ENCODE results near the gene PRKAG2.

DNA sequence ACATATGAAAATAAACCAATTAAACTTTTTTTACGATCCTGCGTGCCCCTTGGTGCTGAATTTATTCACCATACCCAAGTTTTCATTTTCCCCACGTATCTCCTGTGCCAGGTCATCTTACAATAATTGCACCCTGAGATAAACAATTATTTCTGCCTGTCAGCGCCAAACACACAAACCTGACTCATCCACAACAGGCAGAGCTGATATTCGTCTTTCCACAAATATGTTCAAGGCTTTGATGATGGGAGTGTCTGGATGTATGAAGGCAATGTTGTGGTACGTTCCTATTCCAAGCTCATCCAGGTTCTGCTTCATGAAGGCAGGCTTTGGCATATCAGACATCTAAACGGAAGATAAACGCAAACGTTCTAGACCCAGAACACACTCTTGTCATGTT is 311.4 kb downstream of the PRKAG2 start:
- TF ChIP-seq, protein P1, sequence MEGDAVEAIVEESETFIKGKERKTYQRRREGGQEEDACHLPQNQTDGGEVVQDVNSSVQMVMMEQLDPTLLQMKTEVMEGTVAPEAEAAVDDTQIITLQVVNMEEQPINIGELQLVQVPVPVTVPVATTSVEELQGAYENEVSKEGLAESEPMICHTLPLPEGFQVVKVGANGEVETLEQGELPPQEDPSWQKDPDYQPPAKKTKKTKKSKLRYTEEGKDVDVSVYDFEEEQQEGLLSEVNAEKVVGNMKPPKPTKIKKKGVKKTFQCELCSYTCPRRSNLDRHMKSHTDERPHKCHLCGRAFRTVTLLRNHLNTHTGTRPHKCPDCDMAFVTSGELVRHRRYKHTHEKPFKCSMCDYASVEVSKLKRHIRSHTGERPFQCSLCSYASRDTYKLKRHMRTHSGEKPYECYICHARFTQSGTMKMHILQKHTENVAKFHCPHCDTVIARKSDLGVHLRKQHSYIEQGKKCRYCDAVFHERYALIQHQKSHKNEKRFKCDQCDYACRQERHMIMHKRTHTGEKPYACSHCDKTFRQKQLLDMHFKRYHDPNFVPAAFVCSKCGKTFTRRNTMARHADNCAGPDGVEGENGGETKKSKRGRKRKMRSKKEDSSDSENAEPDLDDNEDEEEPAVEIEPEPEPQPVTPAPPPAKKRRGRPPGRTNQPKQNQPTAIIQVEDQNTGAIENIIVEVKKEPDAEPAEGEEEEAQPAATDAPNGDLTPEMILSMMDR (IDR thresholded peaks at IDR 0.05; ENCODE audit: insufficient read depth, low read length, poor library complexity, severe bottlenecking) = no peak
- no peak for TF ChIP-seq EZH2phosphoT487 (conservative IDR thresholded peaks at IDR 0.05; ENCODE audit: low read length)
